ENCODE measurements around the gene SLC22A2.
"Not testable (repeated sequence)": the region's sequence is repeated elsewhere in the genome, so short reads cannot be mapped to it uniquely, and the experiment has no call there.

The SLC22A2 gene

GRCh38 chr6:160258346-160259142 lies at the start of gene SLC22A2:
TSS of gene SLC22A2 (minus strand) at chr6:160258821. CDS start at chr6:160258757, 64 bp downstream.
- DNase-seq = no peak

GRCh38 chr6:160305926-160306713 lies 47.5 kb upstream of the SLC22A2 start:
- no peak for DNase-seq

- no peak for DNase-seq
Observed at GRCh38 chr6:160303806-160304205, 45.2 kb upstream of the SLC22A2 start.

- DNase-seq = not testable (repeated sequence)
Observed at GRCh38 chr6:160302431-160303082, 43.9 kb upstream of the SLC22A2 start.

- DNase-seq = no peak
Observed at GRCh38 chr6:160301339-160301738, 42.7 kb upstream of the SLC22A2 start.

- no peak for DNase-seq
Observed at GRCh38 chr6:160300076-160300695, 41.6 kb upstream of the SLC22A2 start.

GRCh38 chr6:160299559-160299958 lies 40.9 kb upstream of the SLC22A2 start:
- DNase-seq = no peak

GRCh38 chr6:160298121-160298520 lies 39.5 kb upstream of the SLC22A2 start:
- no peak for DNase-seq

- DNase-seq = no peak
Observed at GRCh38 chr6:160297310-160297709, 38.7 kb upstream of the SLC22A2 start.

GRCh38 chr6:160293844-160294243 lies 35.2 kb upstream of the SLC22A2 start:
- DNase-seq = no peak

GRCh38 chr6:160285541-160286105 lies 27.0 kb upstream of the SLC22A2 start:
- no peak for DNase-seq

- no peak for DNase-seq
Observed at GRCh38 chr6:160284575-160284974, 26.0 kb upstream of the SLC22A2 start.

GRCh38 chr6:160282444-160282843 lies 23.8 kb upstream of the SLC22A2 start:
- DNase-seq = no peak

- DNase-seq = no peak
Observed at GRCh38 chr6:160279850-160280249, 21.2 kb upstream of the SLC22A2 start.

GRCh38 chr6:160278786-160279310 lies 20.2 kb upstream of the SLC22A2 start:
- no peak for DNase-seq

- DNase-seq = no peak
Observed at GRCh38 chr6:160278311-160278710, 19.7 kb upstream of the SLC22A2 start.

- DNase-seq = no peak
Observed at GRCh38 chr6:160277546-160277945, 18.9 kb upstream of the SLC22A2 start.

- DNase-seq = no peak
Observed at GRCh38 chr6:160277144-160277543, 18.5 kb upstream of the SLC22A2 start.

GRCh38 chr6:160276126-160276525 lies 17.5 kb upstream of the SLC22A2 start:
- DNase-seq = no peak

- no peak for DNase-seq
Observed at GRCh38 chr6:160275511-160276003, 16.9 kb upstream of the SLC22A2 start.

- DNase-seq = no peak
Observed at GRCh38 chr6:160274871-160275510, 16.4 kb upstream of the SLC22A2 start.

- no peak for DNase-seq
Observed at GRCh38 chr6:160273750-160274149, 15.1 kb upstream of the SLC22A2 start.
